ENCODE measurements around the gene SNRNP200.

SNRNP200 gene

GRCh38 chr2:96250188-96250587, 55.2 kb downstream of the SNRNP200 start:
- H3K4me1 Mint-ChIP-seq, result peaks cover 32% of the 10 kb centered on the region
- no peak overlapping the region for H3K4me3 Mint-ChIP-seq
- ATAC-seq (replicated peaks; ENCODE audit: extremely low read depth, poor library complexity, severe bottlenecking) (no peak), DNase-seq (ENCODE audit: low spot score in 2 of 2) (no peak)
- H3K27ac Mint-ChIP-seq (ENCODE audit: low read depth), result peak overlapping the region; percentile 82
- no peaks in the 10 kb centered on the region for H3K27me3 Mint-ChIP-seq
- H3K36me3 Mint-ChIP-seq (ENCODE audit: insufficient read depth), result peaks cover 32% of the 10 kb centered on the region
- no peaks in the 10 kb centered on the region for H3K9me3 Mint-ChIP-seq

- H3K4me3 Mint-ChIP-seq, result no peak overlapping the region
- H3K4me1 Mint-ChIP-seq, result peaks cover 32% of the 10 kb centered on the region
- H3K36me3 Mint-ChIP-seq (ENCODE audit: insufficient read depth), result peaks cover 31% of the 10 kb centered on the region
- no peaks in the 10 kb centered on the region for H3K27me3 Mint-ChIP-seq
- H3K9me3 Mint-ChIP-seq, result no peaks in the 10 kb centered on the region
- DNase-seq (ENCODE audit: low spot score in 2 of 2) (no peak), ATAC-seq (replicated peaks; ENCODE audit: extremely low read depth, poor library complexity, severe bottlenecking) (no peak)
- H3K27ac Mint-ChIP-seq (ENCODE audit: low read depth), result peak overlapping the region; percentile 82
These were observed 55.7 kb downstream of the SNRNP200 start for GRCh38 chr2:96249654-96250053.

- H3K27ac Mint-ChIP-seq (ENCODE audit: low read depth), result no peak overlapping the region
- H3K4me1 Mint-ChIP-seq, result peaks cover 32% of the 10 kb centered on the region
- no peak for ATAC-seq (replicated peaks; ENCODE audit: extremely low read depth, poor library complexity, severe bottlenecking)
- peaks cover 24% of the 10 kb centered on the region for H3K36me3 Mint-ChIP-seq (ENCODE audit: insufficient read depth)
- DNase-seq (ENCODE audit: low spot score in 2 of 2), result no peak
- no peaks in the 10 kb centered on the region for H3K9me3 Mint-ChIP-seq
- H3K4me3 Mint-ChIP-seq, result no peak overlapping the region
- no peaks in the 10 kb centered on the region for H3K27me3 Mint-ChIP-seq
These were observed 56.7 kb downstream of the SNRNP200 start for GRCh38 chr2:96248624-96249023.

- no peak overlapping the region for H3K4me3 Mint-ChIP-seq
- DNase-seq (ENCODE audit: low spot score in 2 of 2) (no peak), ATAC-seq (replicated peaks; ENCODE audit: extremely low read depth, poor library complexity, severe bottlenecking) (no peak)
- H3K27ac Mint-ChIP-seq (ENCODE audit: low read depth), result peak overlapping the region; percentile 67
- H3K36me3 Mint-ChIP-seq (ENCODE audit: insufficient read depth), result peaks cover 23% of the 10 kb centered on the region
- H3K27me3 Mint-ChIP-seq, result no peaks in the 10 kb centered on the region
- peaks cover 32% of the 10 kb centered on the region for H3K4me1 Mint-ChIP-seq
- no peaks in the 10 kb centered on the region for H3K9me3 Mint-ChIP-seq
These were observed 57.5 kb downstream of the SNRNP200 start for GRCh38 chr2:96247896-96248295.

GRCh38 chr2:96247009-96247408, 58.3 kb downstream of the SNRNP200 start:
- no peak overlapping the region for H3K4me3 Mint-ChIP-seq
- H3K27me3 Mint-ChIP-seq, result no peaks in the 10 kb centered on the region
- peaks cover 16% of the 10 kb centered on the region for H3K36me3 Mint-ChIP-seq (ENCODE audit: insufficient read depth)
- no peak for DNase-seq (ENCODE audit: low spot score in 2 of 2)
- H3K9me3 Mint-ChIP-seq, result no peaks in the 10 kb centered on the region
- peaks cover 39% of the 10 kb centered on the region for H3K4me1 Mint-ChIP-seq
- H3K27ac Mint-ChIP-seq (ENCODE audit: low read depth), result peak overlapping the region; percentile 67
- no peak for ATAC-seq (replicated peaks; ENCODE audit: extremely low read depth, poor library complexity, severe bottlenecking)

GRCh38 chr2:96245609-96246390, 59.5 kb downstream of the SNRNP200 start:
- Mint-ChIP-seq H3K4me1 (peaks cover 48% of the 10 kb centered on the region), H3K36me3 (ENCODE audit: insufficient read depth) (peaks cover 10% of the 10 kb centered on the region), H3K4me3 (peak overlapping the region; percentile 8), H3K27me3 (no peaks in the 10 kb centered on the region), H3K27ac (ENCODE audit: low read depth) (peak overlapping the region; percentile 19), H3K9me3 (no peaks in the 10 kb centered on the region)
- ATAC-seq (replicated peaks; ENCODE audit: extremely low read depth, poor library complexity, severe bottlenecking) (no peak), DNase-seq (ENCODE audit: low spot score in 2 of 2) (no peak)

GRCh38 chr2:96243843-96244242, 61.5 kb downstream of the SNRNP200 start:
- H3K27ac Mint-ChIP-seq (ENCODE audit: low read depth), result no peak overlapping the region
- peaks cover 10% of the 10 kb centered on the region for H3K36me3 Mint-ChIP-seq (ENCODE audit: insufficient read depth)
- DNase-seq (ENCODE audit: low spot score in 2 of 2) (no peak), ATAC-seq (replicated peaks; ENCODE audit: extremely low read depth, poor library complexity, severe bottlenecking) (no peak)
- no peaks in the 10 kb centered on the region for H3K9me3 Mint-ChIP-seq
- peaks cover 36% of the 10 kb centered on the region for H3K4me1 Mint-ChIP-seq
- no peaks in the 10 kb centered on the region for H3K27me3 Mint-ChIP-seq
- no peak overlapping the region for H3K4me3 Mint-ChIP-seq

- H3K36me3 Mint-ChIP-seq (ENCODE audit: insufficient read depth), result peaks cover 7% of the 10 kb centered on the region
- H3K27me3 Mint-ChIP-seq, result no peaks in the 10 kb centered on the region
- peaks cover 33% of the 10 kb centered on the region for H3K4me1 Mint-ChIP-seq
- peak overlapping the region; percentile 54 for H3K4me3 Mint-ChIP-seq
- peak overlapping the region; percentile 97 for H3K27ac Mint-ChIP-seq (ENCODE audit: low read depth)
- ATAC-seq (replicated peaks; ENCODE audit: extremely low read depth, poor library complexity, severe bottlenecking), result peak; percentile 92
- no peak for DNase-seq (ENCODE audit: low spot score in 2 of 2)
- no peaks in the 10 kb centered on the region for H3K9me3 Mint-ChIP-seq
These were observed 63.3 kb downstream of the SNRNP200 start for GRCh38 chr2:96241900-96242611.

GRCh38 chr2:96241227-96241626, 64.1 kb downstream of the SNRNP200 start:
- H3K27me3 Mint-ChIP-seq, result no peaks in the 10 kb centered on the region
- ATAC-seq (replicated peaks; ENCODE audit: extremely low read depth, poor library complexity, severe bottlenecking) (no peak), DNase-seq (ENCODE audit: low spot score in 2 of 2) (no peak)
- H3K27ac Mint-ChIP-seq (ENCODE audit: low read depth), result peak overlapping the region; percentile 97
- peaks cover 3% of the 10 kb centered on the region for H3K36me3 Mint-ChIP-seq (ENCODE audit: insufficient read depth)
- no peaks in the 10 kb centered on the region for H3K9me3 Mint-ChIP-seq
- H3K4me3 Mint-ChIP-seq, result peak overlapping the region; percentile 54
- H3K4me1 Mint-ChIP-seq, result peaks cover 25% of the 10 kb centered on the region

GRCh38 chr2:96240341-96241038, 64.9 kb downstream of the SNRNP200 start:
- Mint-ChIP-seq H3K4me1 (peaks cover 18% of the 10 kb centered on the region), H3K4me3 (no peak overlapping the region), H3K36me3 (ENCODE audit: insufficient read depth) (peaks cover 2% of the 10 kb centered on the region), H3K9me3 (no peaks in the 10 kb centered on the region), H3K27ac (ENCODE audit: low read depth) (peak overlapping the region; percentile 97), H3K27me3 (no peaks in the 10 kb centered on the region)
- ATAC-seq (replicated peaks; ENCODE audit: extremely low read depth, poor library complexity, severe bottlenecking) (no peak), DNase-seq (ENCODE audit: low spot score in 2 of 2) (no peak)

GRCh38 chr2:96239745-96240264, 65.5 kb downstream of the SNRNP200 start:
- Mint-ChIP-seq H3K27me3 (no peaks in the 10 kb centered on the region), H3K4me3 (no peak overlapping the region), H3K9me3 (no peaks in the 10 kb centered on the region), H3K27ac (ENCODE audit: low read depth) (no peak overlapping the region), H3K4me1 (peaks cover 16% of the 10 kb centered on the region), H3K36me3 (ENCODE audit: insufficient read depth) (peaks cover 2% of the 10 kb centered on the region)
- ATAC-seq (replicated peaks; ENCODE audit: extremely low read depth, poor library complexity, severe bottlenecking) (no peak), DNase-seq (ENCODE audit: low spot score in 2 of 2) (no peak)

GRCh38 chr2:96239091-96239490, 66.3 kb downstream of the SNRNP200 start:
- H3K36me3 Mint-ChIP-seq (ENCODE audit: insufficient read depth), result peaks cover 2% of the 10 kb centered on the region
- no peaks in the 10 kb centered on the region for H3K27me3 Mint-ChIP-seq
- H3K27ac Mint-ChIP-seq (ENCODE audit: low read depth), result no peak overlapping the region
- ATAC-seq (replicated peaks; ENCODE audit: extremely low read depth, poor library complexity, severe bottlenecking) (no peak), DNase-seq (ENCODE audit: low spot score in 2 of 2) (no peak)
- H3K9me3 Mint-ChIP-seq, result no peaks in the 10 kb centered on the region
- peaks cover 16% of the 10 kb centered on the region for H3K4me1 Mint-ChIP-seq
- no peak overlapping the region for H3K4me3 Mint-ChIP-seq
